HG02642 (cell line): ENCODE data around the gene TRMT2A.
A peak's percentile ranks its signal among the peaks of the same experiment; 100 is the strongest.
"Not testable (repeated sequence)": the region's sequence is repeated elsewhere in the genome, so short reads cannot be mapped to it uniquely, and the experiment has no call there.

ENCODE experiments used
- ATAC-seq: cut with Tn5 transposase; IDR thresholded peaks from one replicate; pipeline ENCODE4 v1.9.1; 2021; ENCODE audit warnings: mild to moderate bottlenecking; ENCODE audit not compliant: unreplicated experiment, poor library complexity

TRMT2A gene

GRCh38 chr22:20089226-20089976, 27.6 kb downstream of the TRMT2A start:
- no peak for ATAC-seq

GRCh38 chr22:20088263-20088648, 28.8 kb downstream of the TRMT2A start:
- ATAC-seq: no peak

GRCh38 chr22:20087319-20088262, 29.4 kb downstream of the TRMT2A start:
- no peak for ATAC-seq

DNA sequence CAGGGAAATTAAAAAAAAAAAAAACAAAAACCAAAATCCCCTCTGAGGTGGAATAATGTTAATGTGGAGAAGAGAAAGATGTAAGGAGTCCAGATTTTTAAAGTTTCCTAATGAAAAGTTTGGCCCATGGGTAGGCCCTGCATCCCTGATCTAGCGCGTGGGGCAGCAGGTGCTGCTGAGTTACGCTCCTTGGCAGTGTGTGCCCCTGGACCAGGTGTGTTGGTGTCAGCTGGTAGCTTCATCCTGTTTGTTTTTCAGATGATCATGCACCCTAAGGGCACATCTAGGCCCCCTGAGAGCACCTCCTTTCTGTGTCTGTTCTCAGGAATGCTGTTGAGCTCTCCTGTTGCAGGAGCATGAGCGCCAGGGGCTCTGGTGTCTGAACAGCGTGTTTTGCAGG, 30.3 kb downstream of the TRMT2A start:
- ATAC-seq: no peak

GRCh38 chr22:20086101-20086599, 30.9 kb downstream of the TRMT2A start:
- no peak for ATAC-seq

DNA sequence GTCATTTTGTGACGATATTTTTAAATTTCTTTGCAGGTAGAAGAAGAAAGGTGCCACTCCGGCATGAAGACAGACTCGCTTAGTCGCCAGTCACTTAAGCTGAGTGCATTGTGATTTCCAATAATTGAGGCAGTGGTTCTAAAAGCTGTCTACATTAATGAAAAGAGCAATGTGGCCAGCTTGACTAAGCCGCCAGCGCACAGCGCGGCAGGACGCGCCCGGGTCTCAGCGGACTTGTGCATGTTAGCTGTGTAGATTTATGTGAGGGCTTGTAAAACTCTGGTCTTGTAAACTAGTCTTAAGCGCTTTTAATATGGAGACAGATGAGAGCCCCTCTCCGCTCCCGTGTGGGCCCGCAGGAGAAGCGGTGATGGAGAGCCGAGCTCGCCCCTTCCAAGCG, 31.4 kb downstream of the TRMT2A start:
- ATAC-seq: no peak

GRCh38 chr22:20084547-20085413, 32.2 kb downstream of the TRMT2A start:
- no peak for ATAC-seq

- ATAC-seq: no peak
Observed at GRCh38 chr22:20083891-20084546, 33.0 kb downstream of the TRMT2A start.

DNA sequence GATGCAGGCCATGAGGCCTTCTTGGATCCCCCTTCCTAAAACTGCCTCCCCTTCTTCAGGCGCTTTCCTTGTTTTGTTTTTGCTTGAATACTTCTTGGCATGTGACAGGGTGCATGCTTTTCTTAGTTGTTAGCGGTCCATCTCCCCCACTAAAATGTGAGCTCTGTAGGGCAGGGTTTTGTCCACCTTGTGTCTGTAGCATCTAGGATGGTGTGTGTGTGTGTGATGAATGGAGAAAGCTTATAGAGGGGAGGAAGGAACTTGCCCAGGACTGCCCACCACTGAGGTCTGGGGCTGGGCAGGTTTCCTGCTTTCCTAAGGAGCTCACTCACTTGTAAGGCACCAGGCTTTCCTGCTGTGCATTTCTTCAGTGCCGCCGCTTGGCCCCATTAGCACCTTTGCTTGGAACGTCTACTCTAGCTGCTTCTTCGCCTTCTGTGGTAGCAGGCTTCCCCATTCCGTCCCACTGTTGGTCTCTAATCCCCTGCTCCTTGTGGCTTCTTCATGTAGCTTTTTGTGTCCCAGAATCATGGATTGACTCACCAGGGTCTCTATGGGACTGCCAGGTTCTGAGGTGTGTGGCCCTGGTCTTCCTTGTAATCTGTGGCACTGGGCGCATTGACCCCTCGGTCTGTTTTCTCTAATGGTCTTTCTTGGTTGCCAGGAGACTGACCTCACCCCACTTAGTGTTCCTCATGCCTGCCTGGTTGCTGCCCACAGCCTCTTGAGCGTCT, 33.7 kb downstream of the TRMT2A start:
- ATAC-seq: no peak

- no peak for ATAC-seq
Observed at GRCh38 chr22:20080776-20081654, 36.0 kb downstream of the TRMT2A start.

- ATAC-seq: peak; percentile 58
Observed at GRCh38 chr22:20080445-20080775, 36.6 kb downstream of the TRMT2A start.

- ATAC-seq: peak; percentile 92
Observed at GRCh38 chr22:20079745-20080444, 37.1 kb downstream of the TRMT2A start, which contains the start of gene DGCR8. DGCR8 (plus strand) TSS chr22:20080241; CDS start chr22:20085964, 5,723 bp downstream.

DNA sequence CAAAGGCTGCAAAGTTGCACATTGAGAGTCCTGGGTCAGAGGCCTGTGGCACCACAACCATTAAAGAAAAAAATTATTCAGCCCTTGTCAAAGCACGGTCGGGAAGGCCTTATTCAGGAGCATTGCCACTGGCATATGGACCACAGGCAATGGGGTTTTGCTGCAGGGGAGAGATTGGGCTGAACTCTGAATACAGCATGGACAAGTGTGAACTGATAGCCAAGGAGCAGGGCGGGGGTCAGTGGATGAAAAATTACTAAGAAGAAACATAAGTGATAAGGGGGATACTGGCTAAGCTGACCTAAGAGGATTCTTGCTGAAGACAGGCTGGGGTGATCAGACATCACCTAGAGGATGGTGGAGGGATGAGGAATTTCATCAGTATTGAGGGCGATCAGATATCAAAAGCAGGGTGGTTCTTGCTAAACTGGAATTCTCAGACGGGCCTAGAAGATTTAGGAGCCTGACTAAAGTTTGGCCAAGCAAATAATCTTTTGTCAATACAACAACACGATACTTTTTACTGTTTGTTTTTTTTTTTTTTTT, 40.3 kb downstream of the TRMT2A start:
- ATAC-seq: no peak

- no peak for ATAC-seq
Observed at GRCh38 chr22:20071524-20071972, 45.5 kb downstream of the TRMT2A start.

DNA sequence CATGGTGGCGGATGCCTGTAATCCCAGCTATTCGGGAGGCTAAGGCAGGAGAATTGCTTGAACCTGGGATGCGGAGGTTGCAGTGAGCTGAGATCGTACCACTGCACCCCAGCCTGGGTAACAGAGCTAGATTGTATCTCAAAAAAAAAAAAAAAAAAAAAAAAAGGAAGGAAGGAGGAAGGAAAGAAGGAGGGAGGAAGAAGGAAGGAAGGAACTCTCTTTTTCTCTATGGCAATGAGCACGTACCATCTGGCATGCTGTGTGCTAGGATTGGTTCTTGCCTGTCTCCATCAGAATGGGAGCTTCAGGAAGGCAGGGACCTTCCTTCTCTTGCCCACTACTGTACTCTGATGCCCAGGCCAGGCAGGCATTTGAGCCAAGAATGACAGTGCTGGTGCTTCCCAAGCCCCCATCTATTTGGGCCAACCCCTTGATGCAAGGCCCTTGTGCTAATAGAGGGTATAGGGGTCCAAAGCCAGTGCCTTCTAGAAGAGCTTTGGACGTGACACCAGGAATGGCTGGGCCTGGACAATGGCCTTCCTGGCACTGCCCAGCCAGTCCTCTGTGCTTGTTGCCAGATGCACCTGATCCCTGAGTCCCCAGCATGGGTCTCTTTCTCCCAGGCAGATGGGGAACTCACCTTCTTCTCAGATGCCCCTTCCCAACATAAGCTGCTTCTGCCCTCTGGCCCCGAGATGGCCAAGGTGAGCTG, 47.5 kb downstream of the TRMT2A start:
- ATAC-seq: no peak

- no peak for ATAC-seq
Observed at GRCh38 chr22:20068640-20069039, 48.4 kb downstream of the TRMT2A start.

DNA sequence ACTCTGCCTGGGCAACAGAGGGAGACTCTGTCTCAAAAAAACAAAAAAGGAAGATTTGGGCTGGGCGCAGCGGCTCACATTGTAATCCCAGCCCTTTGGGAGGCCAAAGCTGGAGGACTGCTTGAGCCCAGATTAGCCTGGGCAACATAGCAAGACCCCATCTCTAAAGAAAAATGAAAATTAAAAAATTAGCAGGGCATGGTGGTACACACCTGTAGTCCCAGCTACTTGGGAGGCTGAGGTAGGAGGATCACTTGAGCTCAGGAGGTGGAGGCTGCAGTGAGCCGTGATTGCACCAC, 49.7 kb downstream of the TRMT2A start:
- ATAC-seq: not testable (repeated sequence)
